Measurements from ENCODE around the gene GSTK1. TPM values are rescaled to one million over a fixed set of nuclear protein-coding genes. Genes with fewer than 3 reads are reported as not detected.

GSTK1 gene
- total and polyA plus RNA-seq, 2 of the 8 experiments (the other 6 are each of a cell fraction or from before 2014, with no cell fraction given) = 25.5 to 32.5 TPM

DNA sequence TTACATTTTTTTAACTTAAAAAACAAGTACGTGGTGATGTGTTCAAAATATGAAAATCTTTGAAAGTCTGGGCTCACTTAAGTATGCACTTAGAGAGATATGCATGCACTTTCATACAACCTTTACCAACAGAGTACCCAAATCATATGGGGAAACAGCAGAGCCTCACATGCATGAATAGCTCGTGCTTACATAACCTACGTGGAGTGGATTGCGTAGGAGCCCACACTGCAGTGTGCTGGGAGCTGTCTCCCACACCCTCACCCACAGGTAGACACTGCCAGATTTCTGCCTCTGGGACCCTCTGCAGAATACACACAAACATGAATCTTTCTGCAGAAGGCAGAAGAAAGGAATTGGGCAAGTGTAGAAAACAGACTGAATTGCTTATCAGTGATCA lies 53.3 kb downstream of the GSTK1 start (continued):
- TF ChIP-seq, protein P1, sequence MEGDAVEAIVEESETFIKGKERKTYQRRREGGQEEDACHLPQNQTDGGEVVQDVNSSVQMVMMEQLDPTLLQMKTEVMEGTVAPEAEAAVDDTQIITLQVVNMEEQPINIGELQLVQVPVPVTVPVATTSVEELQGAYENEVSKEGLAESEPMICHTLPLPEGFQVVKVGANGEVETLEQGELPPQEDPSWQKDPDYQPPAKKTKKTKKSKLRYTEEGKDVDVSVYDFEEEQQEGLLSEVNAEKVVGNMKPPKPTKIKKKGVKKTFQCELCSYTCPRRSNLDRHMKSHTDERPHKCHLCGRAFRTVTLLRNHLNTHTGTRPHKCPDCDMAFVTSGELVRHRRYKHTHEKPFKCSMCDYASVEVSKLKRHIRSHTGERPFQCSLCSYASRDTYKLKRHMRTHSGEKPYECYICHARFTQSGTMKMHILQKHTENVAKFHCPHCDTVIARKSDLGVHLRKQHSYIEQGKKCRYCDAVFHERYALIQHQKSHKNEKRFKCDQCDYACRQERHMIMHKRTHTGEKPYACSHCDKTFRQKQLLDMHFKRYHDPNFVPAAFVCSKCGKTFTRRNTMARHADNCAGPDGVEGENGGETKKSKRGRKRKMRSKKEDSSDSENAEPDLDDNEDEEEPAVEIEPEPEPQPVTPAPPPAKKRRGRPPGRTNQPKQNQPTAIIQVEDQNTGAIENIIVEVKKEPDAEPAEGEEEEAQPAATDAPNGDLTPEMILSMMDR (IDR thresholded peaks at IDR 0.05; ENCODE audit: control extremely low read depth in 1 of 3, insufficient read depth in 1 of 3, low read depth in 1 of 3, low read length in 3 of 3) = no peak
- no peak for TF ChIP-seq CHD1 (IDR thresholded peaks at IDR 0.05; ENCODE audit: low read depth, low read length)
- no peak for TF ChIP-seq SP1 (IDR thresholded peaks at IDR 0.05; ENCODE audit: low read depth, low read length)
